Measurements from ENCODE around the gene SETMAR. TPM values are rescaled to one million over a fixed set of nuclear protein-coding genes. Genes with fewer than 3 reads are reported as not detected.

SETMAR gene
- total and polyA plus RNA-seq, 2 of the 8 experiments (the other 6 are each of a cell fraction or from before 2014, with no cell fraction given): 16.1 to 25.3 TPM

DNA sequence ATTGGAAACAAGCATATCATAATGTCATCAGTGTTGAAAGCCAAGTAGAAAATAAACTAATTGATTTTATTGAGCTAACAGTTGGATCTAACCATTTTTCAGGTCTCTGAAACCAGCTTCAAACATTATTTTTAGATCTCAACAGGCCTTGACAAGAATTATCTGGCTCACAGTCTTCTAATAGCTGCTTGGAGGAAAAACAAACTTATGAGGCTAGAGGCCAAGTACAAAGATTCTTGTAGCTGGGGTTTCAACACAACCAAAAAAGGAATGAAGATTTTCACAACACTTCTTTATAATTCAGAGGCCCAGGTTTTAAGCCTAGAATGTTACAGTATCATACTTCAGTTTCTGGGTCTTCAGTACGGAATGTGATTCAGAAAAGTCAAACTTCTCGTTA is 3.7 kb downstream of the SETMAR start (continued):
- no peak for TF ChIP-seq RAD21 (IDR thresholded peaks at IDR 0.05 in 1 of 2, conservative IDR thresholded peaks at IDR 0.05 in 1 of 2; ENCODE audit: low read depth in 2 of 2, low read length in 2 of 2)
